A549 (cell line): ENCODE measurements around the gene C3orf62.

ENCODE experiments used
- BHLHE40 ChIP-seq: IDR thresholded peaks from 2 replicates; pipeline ENCODE4 v1.6.1; 2012; ENCODE audit warnings: low read depth, low read length, inconsistent platforms
- CBX2 ChIP-seq: fragments of 200-600 bp; sonication (generic); IDR thresholded peaks from 2 replicates; pipeline ENCODE4 v1.6.1; 2016; ENCODE audit warnings: low read depth, mild to moderate bottlenecking, borderline replicate concordance
- EP300 ChIP-seq, 2 experiments: fragments of >200 bp; sonication (Bioruptor Twin); formaldehyde crosslinking; IDR thresholded peaks; 2 replicates in 1 of 2; 3 replicates in 1 of 2; pipeline ENCODE4 v1.6.1; 2016 to 2017
- NPAS2 ChIP-seq: fragments of 250-450 bp; sonication (Bioruptor Pico); IDR thresholded peaks from 2 replicates; pipeline ENCODE4 v1.8.0; 2022; ENCODE audit warnings: mild to moderate bottlenecking, moderate library complexity, borderline replicate concordance
- PBX3 ChIP-seq: IDR thresholded peaks from 2 replicates; pipeline ENCODE4 v1.6.1; 2012
- POLR2A ChIP-seq: IDR thresholded peaks from 2 replicates; pipeline ENCODE4 v1.6.1; 2012; ENCODE audit warnings: mild to moderate bottlenecking, low read length
- RAD21 ChIP-seq, 2 experiments: fragments of >200 bp in 1 of 2; sonication (Bioruptor Twin) in 1 of 2; formaldehyde crosslinking in 1 of 2; IDR thresholded peaks in 1 of 2; conservative IDR thresholded peaks in 1 of 2; 2 replicates in 1 of 2; 3 replicates in 1 of 2; pipeline ENCODE4 v1.6.1; 2012 to 2018; ENCODE audit warnings: inconsistent platforms in 1 of 2
- RFX5 ChIP-seq: fragments of 450-650 bp; IDR thresholded peaks from 2 replicates; pipeline ENCODE4 v1.7.1; 2014; ENCODE audit warnings: antibody characterized with exemption, mild to moderate bottlenecking, moderate library complexity
- TF ChIP-seq, protein P1 (sequence below): fragments of 150-350 bp; IDR thresholded peaks from 2 replicates; pipeline ENCODE4 v1.6.1; 2014; ENCODE audit warnings: low read depth, mild to moderate bottlenecking, low read length
- TF ChIP-seq, protein P2 (sequence below): fragments of 200-600 bp; sonication (generic); IDR thresholded peaks from 2 replicates; pipeline ENCODE4 v1.6.1; 2016; ENCODE audit warnings: antibody characterized with exemption, mild to moderate bottlenecking, moderate library complexity
- TF ChIP-seq, protein P3 (sequence below): fragments of >200 bp; sonication (Bioruptor Twin); formaldehyde crosslinking; IDR thresholded peaks from 3 replicates; pipeline ENCODE4 v1.5.1; 2016

DNA sequence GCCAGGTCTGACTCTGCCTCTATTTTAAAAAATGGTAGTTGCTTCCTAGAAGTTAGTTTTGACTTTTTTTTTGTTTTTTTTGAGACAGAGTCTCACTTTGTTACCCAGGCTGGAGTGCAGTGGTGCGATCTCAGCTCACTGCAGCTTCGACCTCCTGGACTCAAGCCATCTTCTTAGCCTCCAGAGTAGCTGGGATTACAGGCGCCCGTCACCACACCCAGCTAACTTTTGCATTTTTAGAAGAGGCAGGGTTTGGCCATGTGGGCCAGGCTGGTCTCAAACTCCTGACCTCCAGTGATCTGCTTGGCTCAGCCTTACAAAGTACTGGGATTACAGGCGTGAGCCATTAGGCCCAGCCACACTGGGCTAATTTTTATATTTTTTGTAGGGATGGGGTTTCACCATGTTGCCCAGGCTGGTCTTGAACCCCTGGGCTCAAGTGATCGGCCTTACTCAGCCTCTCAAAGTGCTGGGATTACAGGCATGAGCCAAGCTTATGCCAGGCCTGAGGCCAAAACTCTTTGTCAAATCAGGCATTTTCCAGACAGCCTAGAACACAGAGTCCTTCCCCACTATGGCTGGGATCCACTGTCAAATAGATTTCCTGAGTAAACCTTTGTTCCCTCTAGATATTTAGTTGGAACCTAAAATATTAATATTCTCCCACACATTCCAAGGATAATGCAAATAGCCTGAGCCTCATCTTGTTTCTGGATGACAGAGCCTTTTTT is 13.7 kb downstream of the C3orf62 start:
- TF ChIP-seq, protein P1, sequence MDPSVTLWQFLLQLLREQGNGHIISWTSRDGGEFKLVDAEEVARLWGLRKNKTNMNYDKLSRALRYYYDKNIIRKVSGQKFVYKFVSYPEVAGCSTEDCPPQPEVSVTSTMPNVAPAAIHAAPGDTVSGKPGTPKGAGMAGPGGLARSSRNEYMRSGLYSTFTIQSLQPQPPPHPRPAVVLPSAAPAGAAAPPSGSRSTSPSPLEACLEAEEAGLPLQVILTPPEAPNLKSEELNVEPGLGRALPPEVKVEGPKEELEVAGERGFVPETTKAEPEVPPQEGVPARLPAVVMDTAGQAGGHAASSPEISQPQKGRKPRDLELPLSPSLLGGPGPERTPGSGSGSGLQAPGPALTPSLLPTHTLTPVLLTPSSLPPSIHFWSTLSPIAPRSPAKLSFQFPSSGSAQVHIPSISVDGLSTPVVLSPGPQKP = no peak
- TF ChIP-seq, protein P2, sequence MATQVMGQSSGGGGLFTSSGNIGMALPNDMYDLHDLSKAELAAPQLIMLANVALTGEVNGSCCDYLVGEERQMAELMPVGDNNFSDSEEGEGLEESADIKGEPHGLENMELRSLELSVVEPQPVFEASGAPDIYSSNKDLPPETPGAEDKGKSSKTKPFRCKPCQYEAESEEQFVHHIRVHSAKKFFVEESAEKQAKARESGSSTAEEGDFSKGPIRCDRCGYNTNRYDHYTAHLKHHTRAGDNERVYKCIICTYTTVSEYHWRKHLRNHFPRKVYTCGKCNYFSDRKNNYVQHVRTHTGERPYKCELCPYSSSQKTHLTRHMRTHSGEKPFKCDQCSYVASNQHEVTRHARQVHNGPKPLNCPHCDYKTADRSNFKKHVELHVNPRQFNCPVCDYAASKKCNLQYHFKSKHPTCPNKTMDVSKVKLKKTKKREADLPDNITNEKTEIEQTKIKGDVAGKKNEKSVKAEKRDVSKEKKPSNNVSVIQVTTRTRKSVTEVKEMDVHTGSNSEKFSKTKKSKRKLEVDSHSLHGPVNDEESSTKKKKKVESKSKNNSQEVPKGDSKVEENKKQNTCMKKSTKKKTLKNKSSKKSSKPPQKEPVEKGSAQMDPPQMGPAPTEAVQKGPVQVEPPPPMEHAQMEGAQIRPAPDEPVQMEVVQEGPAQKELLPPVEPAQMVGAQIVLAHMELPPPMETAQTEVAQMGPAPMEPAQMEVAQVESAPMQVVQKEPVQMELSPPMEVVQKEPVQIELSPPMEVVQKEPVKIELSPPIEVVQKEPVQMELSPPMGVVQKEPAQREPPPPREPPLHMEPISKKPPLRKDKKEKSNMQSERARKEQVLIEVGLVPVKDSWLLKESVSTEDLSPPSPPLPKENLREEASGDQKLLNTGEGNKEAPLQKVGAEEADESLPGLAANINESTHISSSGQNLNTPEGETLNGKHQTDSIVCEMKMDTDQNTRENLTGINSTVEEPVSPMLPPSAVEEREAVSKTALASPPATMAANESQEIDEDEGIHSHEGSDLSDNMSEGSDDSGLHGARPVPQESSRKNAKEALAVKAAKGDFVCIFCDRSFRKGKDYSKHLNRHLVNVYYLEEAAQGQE = no peak
- TF ChIP-seq NPAS2 (no peak), POLR2A (no peak), RFX5 (no peak), EP300 (IDR thresholded peaks at IDR 0.05) (no peak), CBX2 (no peak), RAD21 (conservative IDR thresholded peaks at IDR 0.05 in 1 of 2, IDR thresholded peaks at IDR 0.05 in 1 of 2) (no peak), BHLHE40 (no peak), PBX3 (no peak)
- TF ChIP-seq, protein P3, sequence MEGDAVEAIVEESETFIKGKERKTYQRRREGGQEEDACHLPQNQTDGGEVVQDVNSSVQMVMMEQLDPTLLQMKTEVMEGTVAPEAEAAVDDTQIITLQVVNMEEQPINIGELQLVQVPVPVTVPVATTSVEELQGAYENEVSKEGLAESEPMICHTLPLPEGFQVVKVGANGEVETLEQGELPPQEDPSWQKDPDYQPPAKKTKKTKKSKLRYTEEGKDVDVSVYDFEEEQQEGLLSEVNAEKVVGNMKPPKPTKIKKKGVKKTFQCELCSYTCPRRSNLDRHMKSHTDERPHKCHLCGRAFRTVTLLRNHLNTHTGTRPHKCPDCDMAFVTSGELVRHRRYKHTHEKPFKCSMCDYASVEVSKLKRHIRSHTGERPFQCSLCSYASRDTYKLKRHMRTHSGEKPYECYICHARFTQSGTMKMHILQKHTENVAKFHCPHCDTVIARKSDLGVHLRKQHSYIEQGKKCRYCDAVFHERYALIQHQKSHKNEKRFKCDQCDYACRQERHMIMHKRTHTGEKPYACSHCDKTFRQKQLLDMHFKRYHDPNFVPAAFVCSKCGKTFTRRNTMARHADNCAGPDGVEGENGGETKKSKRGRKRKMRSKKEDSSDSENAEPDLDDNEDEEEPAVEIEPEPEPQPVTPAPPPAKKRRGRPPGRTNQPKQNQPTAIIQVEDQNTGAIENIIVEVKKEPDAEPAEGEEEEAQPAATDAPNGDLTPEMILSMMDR = no peak
